NCI-H1048 (cell line): Measurements from ENCODE around the gene HOXD8.

Experiments
- DNase-seq: peaks from one replicate; lab custom pipeline; 2025; lab: John Stamatoyannopoulos, UW

HOXD8 gene

GRCh38 chr2:176174382-176174823, 44.9 kb downstream of the HOXD8 start:
- no peak for DNase-seq

- DNase-seq: no peak
Observed at GRCh38 chr2:176174824-176175708, 45.6 kb downstream of the HOXD8 start.

GRCh38 chr2:176175709-176176607, 46.5 kb downstream of the HOXD8 start:
- DNase-seq: no peak

- DNase-seq: no peak
Observed at GRCh38 chr2:176177580-176178037, 48.1 kb downstream of the HOXD8 start.

- no peak for DNase-seq
Observed at GRCh38 chr2:176178038-176178756, 48.7 kb downstream of the HOXD8 start.

- no peak for DNase-seq
Observed at GRCh38 chr2:176178757-176179295, 49.3 kb downstream of the HOXD8 start.

GRCh38 chr2:176181551-176181950, 52.0 kb downstream of the HOXD8 start:
- no peak for DNase-seq
